Glutamatergic neuron (in vitro differentiated cells): ENCODE results near the gene PIP. TPM values are rescaled to one million over a fixed set of nuclear protein-coding genes. Genes with fewer than 3 reads are reported as not detected.
"Not testable (repeated sequence)": the region's sequence is repeated elsewhere in the genome, so short reads cannot be mapped to it uniquely, and the experiment has no call there.

ENCODE experiments used
- DNase-seq: peaks from one replicate; pipeline ENCODE4 v3.0.0; 2022
- H3K27ac Mint-ChIP-seq: one replicate; pipeline ENCODE4 v1.8.0; 2020; ENCODE audit warnings: mild to moderate bottlenecking, mixed read lengths, inconsistent platforms; ENCODE audit not compliant: unreplicated experiment
- H3K27me3 Mint-ChIP-seq: one replicate; pipeline ENCODE4 v1.8.0; 2020; ENCODE audit warnings: mild to moderate bottlenecking, moderate library complexity, mixed read lengths, inconsistent platforms; ENCODE audit not compliant: unreplicated experiment
- H3K36me3 Mint-ChIP-seq: one replicate; pipeline ENCODE4 v1.8.0; 2020; ENCODE audit warnings: mild to moderate bottlenecking, mixed read lengths, inconsistent platforms; ENCODE audit not compliant: unreplicated experiment
- H3K4me1 Mint-ChIP-seq: one replicate; pipeline ENCODE4 v1.8.0; 2020; ENCODE audit warnings: mild to moderate bottlenecking, low read depth, mixed read lengths, inconsistent platforms; ENCODE audit not compliant: unreplicated experiment
- H3K4me3 Mint-ChIP-seq: one replicate; pipeline ENCODE4 v1.8.0; 2020; ENCODE audit warnings: mild to moderate bottlenecking, mixed read lengths, inconsistent platforms; ENCODE audit not compliant: unreplicated experiment
- H3K9me3 Mint-ChIP-seq: one replicate; pipeline ENCODE4 v1.8.0; 2020; ENCODE audit warnings: mild to moderate bottlenecking, moderate library complexity, mixed read lengths, inconsistent platforms; ENCODE audit not compliant: unreplicated experiment
- CTCF ChIP-seq: fragments of 200-600 bp; sonication (generic); IDR thresholded peaks from one replicate; pipeline ENCODE4 v1.5.0; 2021; ENCODE audit not compliant: partially characterized antibody, unreplicated experiment
- total RNA-seq: library from RNA; stranded (reverse); fragmentation: NEBNext Ultra II Directional; extraction: Animal tissue kit (Norgen Biotek cat#: 25700); gene quantifications from one replicate; pipeline ENCODE4 v1.2.1, GENCODE V29; 2021; ENCODE audit not compliant: unreplicated experiment

Gene PIP
- total RNA-seq, 1 donor from 2014 or later, result not detected

- no peak overlapping the region for H3K4me3 Mint-ChIP-seq
- TF ChIP-seq CTCF, result no peak
- H3K27me3 Mint-ChIP-seq, result no peaks in the 10 kb centered on the region
- no peak for DNase-seq
- H3K4me1 Mint-ChIP-seq, result no peaks in the 10 kb centered on the region
- peaks cover 2% of the 10 kb centered on the region for H3K9me3 Mint-ChIP-seq
- peaks cover 4% of the 10 kb centered on the region for H3K36me3 Mint-ChIP-seq
- no peak overlapping the region for H3K27ac Mint-ChIP-seq
Observed at GRCh38 chr7:143148651-143149050, 16.8 kb downstream of the PIP start.

DNA sequence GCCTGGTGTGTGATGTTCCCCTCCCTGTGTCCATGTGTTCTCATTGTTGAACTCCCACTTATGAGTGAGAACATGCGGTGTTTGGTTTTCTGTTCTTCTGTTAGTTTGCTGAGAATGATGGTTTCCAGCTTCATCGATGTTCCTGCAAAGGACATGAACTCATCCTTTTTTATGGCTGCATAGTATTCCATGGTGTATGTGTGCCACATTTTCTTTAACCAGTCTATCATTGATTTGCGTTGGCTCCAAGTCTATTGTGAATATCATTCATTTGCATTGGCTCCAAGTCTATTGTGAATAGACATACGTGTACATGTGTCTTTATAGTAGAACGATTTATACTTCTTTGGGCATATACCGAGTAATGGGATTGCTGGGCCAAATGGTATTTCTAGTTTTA lies 18.8 kb downstream of the PIP start:
- DNase-seq, H3K9me3 Mint-ChIP-seq, H3K4me1 Mint-ChIP-seq, H3K27ac Mint-ChIP-seq, H3K36me3 Mint-ChIP-seq, H3K4me3 Mint-ChIP-seq, H3K27me3 Mint-ChIP-seq: not testable (repeated sequence)

DNA sequence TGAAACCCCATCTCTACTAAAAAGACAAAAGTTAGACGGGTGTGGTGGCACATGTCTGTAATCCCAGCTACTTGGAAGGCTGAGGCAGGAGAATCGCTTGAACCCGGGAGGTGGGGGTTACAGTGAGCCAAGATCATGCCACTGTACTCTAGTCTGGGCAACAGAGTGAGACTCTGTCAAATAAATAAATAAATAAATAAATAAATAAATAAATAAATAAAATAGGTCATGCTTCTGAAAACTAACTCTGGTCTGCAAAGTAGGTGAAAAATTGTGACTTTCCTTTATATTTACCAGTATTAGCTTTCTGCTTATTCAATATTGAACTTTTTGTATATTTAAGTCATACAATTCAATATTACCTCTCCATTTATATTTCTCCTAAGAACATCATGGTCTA lies 26.7 kb downstream of the PIP start:
- H3K27me3 Mint-ChIP-seq, H3K4me3 Mint-ChIP-seq, H3K9me3 Mint-ChIP-seq, H3K27ac Mint-ChIP-seq, DNase-seq, H3K36me3 Mint-ChIP-seq, H3K4me1 Mint-ChIP-seq: not testable (repeated sequence)

GRCh38 chr7:143171697-143172096 lies 39.8 kb downstream of the PIP start:
- H3K27me3 Mint-ChIP-seq, result no peaks in the 10 kb centered on the region
- no peak overlapping the region for H3K4me3 Mint-ChIP-seq
- no peak overlapping the region for H3K27ac Mint-ChIP-seq
- no peaks in the 10 kb centered on the region for H3K4me1 Mint-ChIP-seq
- DNase-seq, result no peak
- H3K36me3 Mint-ChIP-seq, result no peaks in the 10 kb centered on the region
- no peaks in the 10 kb centered on the region for H3K9me3 Mint-ChIP-seq
- no peak for TF ChIP-seq CTCF

GRCh38 chr7:143172354-143172753 lies 40.5 kb downstream of the PIP start:
- H3K9me3 Mint-ChIP-seq, result no peaks in the 10 kb centered on the region
- TF ChIP-seq CTCF, result no peak
- no peak overlapping the region for H3K27ac Mint-ChIP-seq
- H3K4me1 Mint-ChIP-seq, result no peaks in the 10 kb centered on the region
- H3K36me3 Mint-ChIP-seq, result no peaks in the 10 kb centered on the region
- DNase-seq, result no peak
- H3K27me3 Mint-ChIP-seq, result no peaks in the 10 kb centered on the region
- no peak overlapping the region for H3K4me3 Mint-ChIP-seq

- H3K27me3 Mint-ChIP-seq, result no peaks in the 10 kb centered on the region
Observed at GRCh38 chr7:143176128-143176527, 44.3 kb downstream of the PIP start.

More at GRCh38 chr7:143176128-143176527, 44.3 kb downstream of the PIP start:
- no peak for TF ChIP-seq CTCF
- no peak for DNase-seq
- H3K36me3 Mint-ChIP-seq, result no peaks in the 10 kb centered on the region
- H3K9me3 Mint-ChIP-seq, result peaks cover 2% of the 10 kb centered on the region
- no peak overlapping the region for H3K27ac Mint-ChIP-seq
- no peaks in the 10 kb centered on the region for H3K4me1 Mint-ChIP-seq
- no peak overlapping the region for H3K4me3 Mint-ChIP-seq
